Stimulated activated CD8-positive, alpha-beta memory T cell treated with anti-CD3 and anti-CD28 coated beads, Interleukin-7, amount 100 ng/mL, for 1 hour (primary cell): Measurements from ENCODE around the gene FBXO28.
"Not testable (repeated sequence)": the region's sequence is repeated elsewhere in the genome, so short reads cannot be mapped to it uniquely, and the experiment has no call there.

ENCODE experiments used
- DNase-seq, 2 donors: peaks; one replicate each; pipeline ENCODE4 v3.0.0-alpha.2; 2020; ENCODE audit warnings: low read depth in 2 of 2

The FBXO28 gene

GRCh38 chr1:224188286-224188685 lies 74.4 kb downstream of the FBXO28 start:
- DNase-seq: no peak

- DNase-seq: no peak
These were observed 75.7 kb downstream of the FBXO28 start for GRCh38 chr1:224189561-224189960.

- no peak for DNase-seq
These were observed 78.3 kb downstream of the FBXO28 start for GRCh38 chr1:224192082-224192788.

- DNase-seq: no peak
These were observed 79.5 kb downstream of the FBXO28 start for GRCh38 chr1:224193319-224193966.

- no peak for DNase-seq
These were observed 83.1 kb downstream of the FBXO28 start for GRCh38 chr1:224196813-224197600.

- DNase-seq: no peak
These were observed 84.7 kb downstream of the FBXO28 start for GRCh38 chr1:224198572-224198971.

GRCh38 chr1:224199679-224200078 lies 85.8 kb downstream of the FBXO28 start:
- DNase-seq: no peak

- no peak for DNase-seq
These were observed 87.5 kb downstream of the FBXO28 start for GRCh38 chr1:224201383-224201782.

- DNase-seq: no peak
These were observed 87.9 kb downstream of the FBXO28 start for GRCh38 chr1:224201853-224202252.

GRCh38 chr1:224203243-224204016 lies 89.5 kb downstream of the FBXO28 start:
- DNase-seq: no peak

- DNase-seq: no peak
These were observed 91.5 kb downstream of the FBXO28 start for GRCh38 chr1:224205438-224205840.

- DNase-seq: not testable (repeated sequence)
These were observed 92.1 kb downstream of the FBXO28 start for GRCh38 chr1:224205931-224206538.

GRCh38 chr1:224211206-224211962 lies 97.5 kb downstream of the FBXO28 start:
- DNase-seq: no peak
